ENCODE measurements around the gene HEPH. TPM values are rescaled to one million over a fixed set of nuclear protein-coding genes. Genes with fewer than 3 reads are reported as not detected.
A peak's percentile ranks its signal among the peaks of the same experiment; 100 is the strongest.

The HEPH gene
- total RNA-seq, 2 experiments from 2014 or later: not detected

- H3K79me2 ChIP-seq (ENCODE audit: insufficient read depth, low read depth, low read length): no peaks in the 10 kb centered on the region
- no peak overlapping the region for H3K27ac ChIP-seq (ENCODE audit: low read depth, low read length, poor library complexity, severe bottlenecking)
- no peaks in the 10 kb centered on the region for H3K9me2 ChIP-seq (ENCODE audit: insufficient read depth, low read length)
- H3K36me3 ChIP-seq (ENCODE audit: insufficient read depth, low read length): no peaks in the 10 kb centered on the region
- H3K4me1 ChIP-seq (ENCODE audit: insufficient read depth, low read length, poor library complexity, severe bottlenecking): no peaks in the 10 kb centered on the region
- H2AFZ ChIP-seq (ENCODE audit: low read length): no peak overlapping the region
- H3K9me3 ChIP-seq (ENCODE audit: low read length): no peaks in the 10 kb centered on the region
- no peak overlapping the region for H3K4me3 ChIP-seq (ENCODE audit: low read depth, low read length, poor library complexity, severe bottlenecking)
- BruUV-seq (replicated peaks): no TSS peak
- no peak overlapping the region for H3K4me2 ChIP-seq (ENCODE audit: low read length)
- ChIA-PET POLR2A (interaction anchor here (0.7 kb wide), 1 partner anchor 65 kb away, joined by 5 read pairs; no protein-coding TSS in a partner anchor), CTCF (ENCODE audit: unreplicated experiment) (no interaction called here)
- intact Hi-C loops (cut with micrococcal nuclease; ENCODE audit: unreplicated experiment): no loop called here
- DNase-seq (ENCODE audit: low spot score): no peak
- H4K20me1 ChIP-seq (ENCODE audit: insufficient read depth, low read length): no peaks in the 10 kb centered on the region
- TF ChIP-seq EZH2phosphoT487 (IDR thresholded peaks at IDR 0.05; ENCODE audit: borderline replicate concordance, low read depth, low read length) (no peak), CTCF (conservative IDR thresholded peaks at IDR 0.05; ENCODE audit: low read length) (no peak)
These were observed 36.1 kb downstream of the HEPH start for GRCh38 chrX:66200050-66200664.

GRCh38 chrX:66200855-66201795 is 37.1 kb downstream of the HEPH start:
- ChIA-PET POLR2A (no interaction called here), CTCF (ENCODE audit: unreplicated experiment) (no interaction called here)
- Histone ChIP-seq H3K27ac (ENCODE audit: low read depth, low read length, poor library complexity, severe bottlenecking) (no peak overlapping the region), H4K20me1 (ENCODE audit: insufficient read depth, low read length) (no peaks in the 10 kb centered on the region), H2AFZ (ENCODE audit: low read length) (peak overlapping the region; percentile 25; the same call in 1 of the 2 replicates), H3K4me2 (ENCODE audit: low read length) (no peak overlapping the region), H3K9me2 (ENCODE audit: insufficient read depth, low read length) (no peaks in the 10 kb centered on the region), H3K4me3 (ENCODE audit: low read depth, low read length, poor library complexity, severe bottlenecking) (no peak overlapping the region), H3K4me1 (ENCODE audit: insufficient read depth, low read length, poor library complexity, severe bottlenecking) (no peaks in the 10 kb centered on the region), H3K36me3 (ENCODE audit: insufficient read depth, low read length) (no peaks in the 10 kb centered on the region), H3K9me3 (ENCODE audit: low read length) (no peaks in the 10 kb centered on the region), H3K79me2 (ENCODE audit: insufficient read depth, low read depth, low read length) (no peaks in the 10 kb centered on the region)
- intact Hi-C loops (cut with micrococcal nuclease; ENCODE audit: unreplicated experiment): no loop called here
- BruUV-seq (replicated peaks): no TSS peak
- DNase-seq (ENCODE audit: low spot score): peak; percentile 14
- TF ChIP-seq CTCF (conservative IDR thresholded peaks at IDR 0.05; ENCODE audit: low read length) (peak; percentile 74), EZH2phosphoT487 (IDR thresholded peaks at IDR 0.05; ENCODE audit: borderline replicate concordance, low read depth, low read length) (no peak)

All from OCI-LY7 (cell line).